ENCODE results near the gene KLK4. TPM values are rescaled to one million over a fixed set of nuclear protein-coding genes. Genes with fewer than 3 reads are reported as not detected.
A peak's percentile ranks its signal among the peaks of the same experiment; 100 is the strongest.

The KLK4 gene
- total RNA-seq, 3 donors from 2014 or later: 1.1 to 3.4 (median 1.4) TPM

DNA sequence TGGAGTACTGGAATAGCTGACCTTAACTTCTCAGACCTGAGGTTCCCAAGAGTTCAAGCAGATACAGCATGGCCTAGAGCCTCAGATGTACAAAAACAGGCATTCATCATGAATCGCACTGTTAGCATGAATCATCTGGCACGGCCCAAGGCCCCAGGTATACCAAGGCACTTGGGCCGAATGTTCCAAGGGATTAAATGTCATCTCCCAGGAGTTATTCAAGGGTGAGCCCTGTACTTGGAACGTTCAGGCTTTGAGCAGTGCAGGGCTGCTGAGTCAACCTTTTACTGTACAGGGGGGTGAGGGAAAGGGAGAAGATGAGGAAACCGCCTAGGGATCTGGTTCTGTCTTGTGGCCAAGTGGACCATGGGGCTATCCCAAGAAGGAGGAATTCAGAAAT lies 50.2 kb downstream of the KLK4 start:
- H3K4me3 ChIP-seq: no peak overlapping the region
- ATAC-seq (no peak), DNase-seq (no peak)
- H3K4me1 ChIP-seq (ENCODE audit: low read depth): no peaks in the 10 kb centered on the region
- no peaks in the 10 kb centered on the region for H3K36me3 ChIP-seq (ENCODE audit: low read depth)
- intact Hi-C loops (cut with DNase I, micrococcal nuclease): no loop called here
- no peaks in the 10 kb centered on the region for H3K9me3 ChIP-seq
- TF ChIP-seq, protein P1, sequence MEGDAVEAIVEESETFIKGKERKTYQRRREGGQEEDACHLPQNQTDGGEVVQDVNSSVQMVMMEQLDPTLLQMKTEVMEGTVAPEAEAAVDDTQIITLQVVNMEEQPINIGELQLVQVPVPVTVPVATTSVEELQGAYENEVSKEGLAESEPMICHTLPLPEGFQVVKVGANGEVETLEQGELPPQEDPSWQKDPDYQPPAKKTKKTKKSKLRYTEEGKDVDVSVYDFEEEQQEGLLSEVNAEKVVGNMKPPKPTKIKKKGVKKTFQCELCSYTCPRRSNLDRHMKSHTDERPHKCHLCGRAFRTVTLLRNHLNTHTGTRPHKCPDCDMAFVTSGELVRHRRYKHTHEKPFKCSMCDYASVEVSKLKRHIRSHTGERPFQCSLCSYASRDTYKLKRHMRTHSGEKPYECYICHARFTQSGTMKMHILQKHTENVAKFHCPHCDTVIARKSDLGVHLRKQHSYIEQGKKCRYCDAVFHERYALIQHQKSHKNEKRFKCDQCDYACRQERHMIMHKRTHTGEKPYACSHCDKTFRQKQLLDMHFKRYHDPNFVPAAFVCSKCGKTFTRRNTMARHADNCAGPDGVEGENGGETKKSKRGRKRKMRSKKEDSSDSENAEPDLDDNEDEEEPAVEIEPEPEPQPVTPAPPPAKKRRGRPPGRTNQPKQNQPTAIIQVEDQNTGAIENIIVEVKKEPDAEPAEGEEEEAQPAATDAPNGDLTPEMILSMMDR (IDR thresholded peaks at IDR 0.05): no peak

DNA sequence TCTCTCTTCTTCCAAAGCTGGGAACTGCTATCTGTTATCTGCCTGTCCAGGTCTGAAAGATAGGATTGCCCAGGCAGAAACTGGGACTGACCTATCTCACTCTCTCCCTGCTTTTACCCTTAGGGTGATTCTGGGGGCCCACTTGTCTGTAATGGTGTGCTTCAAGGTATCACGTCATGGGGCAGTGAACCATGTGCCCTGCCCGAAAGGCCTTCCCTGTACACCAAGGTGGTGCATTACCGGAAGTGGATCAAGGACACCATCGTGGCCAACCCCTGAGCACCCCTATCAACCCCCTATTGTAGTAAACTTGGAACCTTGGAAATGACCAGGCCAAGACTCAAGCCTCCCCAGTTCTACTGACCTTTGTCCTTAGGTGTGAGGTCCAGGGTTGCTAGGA lies 51.3 kb downstream of the KLK4 start:
- Histone ChIP-seq H3K4me1 (ENCODE audit: low read depth) (no peaks in the 10 kb centered on the region), H3K4me3 (no peak overlapping the region), H3K9me3 (no peaks in the 10 kb centered on the region), H3K36me3 (ENCODE audit: low read depth) (no peaks in the 10 kb centered on the region)
- TF ChIP-seq, protein P1 (IDR thresholded peaks at IDR 0.05): no peak
- ATAC-seq: no peak
- no peak for DNase-seq
- intact Hi-C loops (cut with DNase I, micrococcal nuclease): no loop called here

DNA sequence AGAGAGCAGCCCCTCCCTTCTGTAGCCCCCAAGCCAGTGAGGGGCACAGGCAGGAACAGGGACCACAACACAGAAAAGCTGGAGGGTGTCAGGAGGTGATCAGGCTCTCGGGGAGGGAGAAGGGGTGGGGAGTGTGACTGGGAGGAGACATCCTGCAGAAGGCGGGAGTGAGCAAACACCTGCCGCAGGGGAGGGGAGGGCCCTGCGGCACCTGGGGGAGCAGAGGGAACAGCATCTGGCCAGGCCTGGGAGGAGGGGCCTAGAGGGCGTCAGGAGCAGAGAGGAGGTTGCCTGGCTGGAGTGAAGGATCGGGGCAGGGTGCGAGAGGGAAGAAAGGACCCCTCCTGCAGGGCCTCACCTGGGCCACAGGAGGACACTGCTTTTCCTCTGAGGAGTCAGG lies 52.3 kb downstream of the KLK4 start:
- TF ChIP-seq, protein P1 (IDR thresholded peaks at IDR 0.05): no peak
- ATAC-seq: peak; percentile 93
- Histone ChIP-seq H3K36me3 (ENCODE audit: low read depth) (no peaks in the 10 kb centered on the region), H3K9me3 (no peaks in the 10 kb centered on the region), H3K4me3 (no peak overlapping the region), H3K4me1 (ENCODE audit: low read depth) (no peaks in the 10 kb centered on the region)
- intact Hi-C loops (cut with DNase I, micrococcal nuclease): no loop called here
- DNase-seq: peak; percentile 45 to 68 (median 67)

DNA sequence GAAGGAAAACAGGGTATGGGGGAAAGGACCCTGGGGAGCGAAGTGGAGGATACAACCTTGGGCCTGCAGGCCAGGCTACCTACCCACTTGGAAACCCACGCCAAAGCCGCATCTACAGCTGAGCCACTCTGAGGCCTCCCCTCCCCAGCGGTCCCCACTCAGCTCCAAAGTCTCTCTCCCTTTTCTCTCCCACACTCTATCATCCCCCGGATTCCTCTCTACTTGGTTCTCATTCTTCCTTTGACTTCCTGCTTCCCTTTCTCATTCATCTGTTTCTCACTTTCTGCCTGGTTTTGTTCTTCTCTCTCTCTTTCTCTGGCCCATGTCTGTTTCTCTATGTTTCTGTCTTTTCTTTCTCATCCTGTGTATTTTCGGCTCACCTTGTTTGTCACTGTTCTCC lies 53.8 kb downstream of the KLK4 start:
- no peak for DNase-seq
- Histone ChIP-seq H3K4me3 (no peak overlapping the region), H3K9me3 (no peaks in the 10 kb centered on the region), H3K4me1 (ENCODE audit: low read depth) (no peaks in the 10 kb centered on the region), H3K36me3 (ENCODE audit: low read depth) (no peaks in the 10 kb centered on the region)
- TF ChIP-seq, protein P1 (IDR thresholded peaks at IDR 0.05): no peak
- ATAC-seq: no peak
- intact Hi-C loops (cut with DNase I, micrococcal nuclease): no loop called here

Other genes starting within 250 kb of the KLK4 start
- gene SHANK1, start 191.6 kb downstream of the KLK4 start, total RNA-seq: 1 to 10 TPM in 1 of 3 donors, under 1 TPM in 1, not detected in 1; 0.55 to 1.1 TPM
- 1 to 10 TPM; 1.4 to 7.2 (median 4.9) TPM for gene CLEC11A, start 188.0 kb downstream of the KLK4 start, total RNA-seq
- not detected for gene GPR32, start 140.9 kb downstream of the KLK4 start, total RNA-seq
- gene ACP4, start 121.0 kb downstream of the KLK4 start, total RNA-seq: not detected
- 100 to 1,000 TPM in 1 of 3 donors, 10 to 100 TPM in 2; 29.3 to 130 (median 80.6) TPM for gene KLK1, start 87.6 kb downstream of the KLK4 start, total RNA-seq
- gene KLK15, start 77.8 kb downstream of the KLK4 start, total RNA-seq: 1 to 10 TPM in 2 of 3 donors, under 1 TPM in 1; 0.92 to 3.3 (median 2.3) TPM
- gene KLK3, start 56.5 kb downstream of the KLK4 start, total RNA-seq: 1 to 10 TPM; 3.7 to 9.0 (median 4.8) TPM
- gene KLK2, start 38.0 kb downstream of the KLK4 start, total RNA-seq: under 1 TPM in 1 of 3 donors, not detected in 2; 0.43 TPM
- not detected for gene KLK5, start 41.6 kb upstream of the KLK4 start, total RNA-seq
- gene KLK6, start 58.2 kb upstream of the KLK4 start, total RNA-seq: not detected
- not detected for gene KLK7, start 72.5 kb upstream of the KLK4 start, total RNA-seq
- not detected for gene KLK8, start 90.2 kb upstream of the KLK4 start, total RNA-seq
- gene KLK10, start 108.3 kb upstream of the KLK4 start, total RNA-seq: under 1 TPM; 0.58 to 0.93 (median 0.76) TPM
- gene KLK11, start 115.2 kb upstream of the KLK4 start, total RNA-seq: 1 to 10 TPM in 1 of 3 donors, under 1 TPM in 2; 0.38 to 1.0 (median 0.72) TPM
- 1 to 10 TPM in 1 of 3 donors, not detected in 2; 1.0 TPM for gene KLK12, start 123.6 kb upstream of the KLK4 start, total RNA-seq
- 1 to 10 TPM in 1 of 3 donors, under 1 TPM in 2; 0.22 to 2.7 (median 0.84) TPM for gene KLK13, start 153.7 kb upstream of the KLK4 start, total RNA-seq
- under 1 TPM in 1 of 3 donors, not detected in 2; 0.41 TPM for gene KLK14, start 171.5 kb upstream of the KLK4 start, total RNA-seq
- gene CTU1, start 197.0 kb upstream of the KLK4 start, total RNA-seq: 1 to 10 TPM; 4.3 to 8.1 (median 4.8) TPM
- 1 to 10 TPM; 1.4 to 3.8 (median 3.2) TPM for gene SIGLEC9, start 213.5 kb upstream of the KLK4 start, total RNA-seq
- 1 to 10 TPM; 1.2 to 2.5 (median 1.4) TPM for gene SIGLEC7, start 230.9 kb upstream of the KLK4 start, total RNA-seq

All from mucosa of descending colon (tissue), 3 donors.